HEK293 (cell line): ENCODE data around the gene PAX1.

ENCODE experiments used
- CTCF ChIA-PET: fragments of 350-600 bp; formaldehyde crosslinking; extraction: SDS; loops from one replicate; lab custom pipeline; 2021; ENCODE audit warnings: antibody characterized with exemption; lab: Yijun Ruan, JAX
- POLR2A ChIA-PET: fragments of 300-600 bp; formaldehyde crosslinking; extraction: SDS; loops from one replicate; lab custom pipeline; 2020; ENCODE audit warnings: antibody characterized with exemption, inconsistent platforms; lab: Yijun Ruan, JAX
- H3K27ac ChIP-seq: fragments of 200-500 bp; sonication (Bioruptor generic); 2 replicates; pipeline ENCODE4 v1.5.1; 2014; ENCODE audit warnings: low read depth, low read length, control low read depth, inconsistent platforms; ENCODE audit errors: extremely low read depth
- H3K36me3 ChIP-seq, 2 experiments: fragments of 200-500 bp in 1 of 2; sonication (Bioruptor generic) in 1 of 2; 1 replicate in 1 of 2; 2 replicates in 1 of 2; pipeline ENCODE4 v1.5.1; 2014 to 2017; ENCODE audit warnings: inconsistent platforms in 2 of 2, low read length in 2 of 2; ENCODE audit not compliant: control insufficient read depth in 2 of 2, insufficient read depth in 1 of 2
- H3K4me1 ChIP-seq: fragments of 200-500 bp; sonication (Bioruptor generic); 2 replicates; pipeline ENCODE4 v1.5.1; 2014; ENCODE audit warnings: mild to moderate bottlenecking, low read length, inconsistent platforms; ENCODE audit not compliant: control insufficient read depth, insufficient read depth
- H3K4me3 ChIP-seq: 2 replicates; pipeline ENCODE4 v1.5.1; 2011; ENCODE audit warnings: low read depth, mild to moderate bottlenecking, control low read depth, low read length, moderate library complexity
- H3K9me3 ChIP-seq: fragments of 200-500 bp; sonication (Bioruptor generic); 2 replicates; pipeline ENCODE4 v1.5.1; 2014; ENCODE audit warnings: low read depth, low read length, inconsistent platforms; ENCODE audit not compliant: control insufficient read depth, insufficient read depth
- BCL11B ChIP-seq: fragments of 450-650 bp; formaldehyde crosslinking; IDR thresholded peaks from 2 replicates; pipeline ENCODE4 v1.5.1; 2016; ENCODE audit warnings: low read depth, missing biosample characterization, missing genetic modification characterization
- SALL2 ChIP-seq: fragments of 450-650 bp; formaldehyde crosslinking; IDR thresholded peaks from 2 replicates; pipeline ENCODE4 v1.5.0; 2017; ENCODE audit warnings: missing biosample characterization, mild to moderate bottlenecking, missing genetic modification characterization, borderline replicate concordance
- ZBTB21 ChIP-seq: fragments of 450-650 bp; formaldehyde crosslinking; IDR thresholded peaks from 2 replicates; pipeline ENCODE4 v1.5.1; 2017; ENCODE audit warnings: missing biosample characterization, missing genetic modification characterization
- ZBTB7A ChIP-seq: fragments of 450-650 bp; formaldehyde crosslinking; IDR thresholded peaks from 2 replicates; pipeline ENCODE4 v1.5.1; 2016; ENCODE audit warnings: low read depth, missing biosample characterization, missing genetic modification characterization
- ZFP69B ChIP-seq: fragments of 450-650 bp; formaldehyde crosslinking; IDR thresholded peaks from 2 replicates; pipeline ENCODE4 v1.5.1; 2016; ENCODE audit warnings: missing biosample characterization, missing genetic modification characterization
- ZNF140 ChIP-seq: fragments of 450-650 bp; formaldehyde crosslinking; IDR thresholded peaks from 2 replicates; pipeline ENCODE4 v1.5.1; 2016; ENCODE audit warnings: missing biosample characterization, missing genetic modification characterization
- ZNF169 ChIP-seq: fragments of 450-650 bp; formaldehyde crosslinking; IDR thresholded peaks from 2 replicates; pipeline ENCODE4 v1.5.1; 2016; ENCODE audit warnings: missing biosample characterization, missing genetic modification characterization
- ZNF26 ChIP-seq: fragments of 450-650 bp; formaldehyde crosslinking; IDR thresholded peaks from 2 replicates; pipeline ENCODE4 v1.5.1; 2016; ENCODE audit warnings: missing biosample characterization, missing genetic modification characterization
- ZNF350 ChIP-seq: fragments of 450-650 bp; formaldehyde crosslinking; IDR thresholded peaks from 2 replicates; pipeline ENCODE4 v1.5.0; 2017; ENCODE audit warnings: missing biosample characterization, mild to moderate bottlenecking, missing genetic modification characterization
- ZNF426 ChIP-seq: fragments of 450-650 bp; formaldehyde crosslinking; IDR thresholded peaks from 2 replicates; pipeline ENCODE4 v1.5.1; 2017; ENCODE audit warnings: missing biosample characterization, missing genetic modification characterization, mild to moderate bottlenecking, inconsistent platforms, moderate library complexity
- ZNF48 ChIP-seq: fragments of 450-650 bp; formaldehyde crosslinking; IDR thresholded peaks from 2 replicates; pipeline ENCODE4 v1.5.1; 2016; ENCODE audit warnings: missing biosample characterization, missing genetic modification characterization
- ZNF529 ChIP-seq: fragments of 450-650 bp; formaldehyde crosslinking; IDR thresholded peaks from 2 replicates; pipeline ENCODE4 v1.5.1; 2017; ENCODE audit warnings: missing genetic modification characterization, missing biosample characterization; ENCODE audit not compliant: insufficient replicate concordance
- ZNF561 ChIP-seq: fragments of 450-650 bp; IDR thresholded peaks from 2 replicates; pipeline ENCODE4 v1.5.1; 2018; ENCODE audit warnings: missing biosample characterization, missing genetic modification characterization, borderline replicate concordance
- ZNF585B ChIP-seq: fragments of 450-650 bp; formaldehyde crosslinking; IDR thresholded peaks from 2 replicates; pipeline ENCODE4 v1.5.1; 2016; ENCODE audit warnings: missing biosample characterization, missing genetic modification characterization
- ZNF629 ChIP-seq: fragments of 450-650 bp; formaldehyde crosslinking; IDR thresholded peaks from 2 replicates; pipeline ENCODE4 v1.5.1; 2017; ENCODE audit warnings: missing biosample characterization, missing genetic modification characterization
- ZNF645 ChIP-seq: fragments of 450-650 bp; formaldehyde crosslinking; IDR thresholded peaks from 2 replicates; pipeline ENCODE4; 2016; ENCODE audit warnings: missing biosample characterization, missing genetic modification characterization
- ZNF670 ChIP-seq: fragments of 450-650 bp; formaldehyde crosslinking; IDR thresholded peaks from 2 replicates; pipeline ENCODE4 v1.5.1; 2016; ENCODE audit warnings: missing biosample characterization, missing genetic modification characterization, low read depth
- ZNF785 ChIP-seq: fragments of 450-650 bp; formaldehyde crosslinking; IDR thresholded peaks from 2 replicates; pipeline ENCODE4 v1.5.1; 2016; ENCODE audit warnings: missing biosample characterization, missing genetic modification characterization
- ZNF791 ChIP-seq: fragments of 450-650 bp; formaldehyde crosslinking; IDR thresholded peaks from 2 replicates; pipeline ENCODE4 v1.5.1; 2016; ENCODE audit warnings: missing biosample characterization, missing genetic modification characterization
- TF ChIP-seq, protein P1 (sequence below): fragments of 450-650 bp; formaldehyde crosslinking; IDR thresholded peaks from 2 replicates; pipeline ENCODE4 v1.5.1; 2016; ENCODE audit warnings: missing biosample characterization, missing genetic modification characterization

PAX1 gene

GRCh38 chr20:21708738-21709534 is 3.5 kb downstream of the PAX1 start:
- 0 out of 2 replicates have a peak, but pooled peaks cover 2% of the 10 kb centered on the region for H3K4me1 ChIP-seq
- TF ChIP-seq ZNF140 (tag by site-specific recombination) (no peak), ZNF48 (tag by site-specific recombination) (no peak), ZNF169 (no peak), ZFP69B (tag by site-specific recombination) (no peak), ZNF350 (tag by site-specific recombination) (no peak), ZNF670 (tag by site-specific recombination) (no peak), ZNF529 (tag by site-specific recombination) (no peak), SALL2 (tag by site-specific recombination) (no peak), ZNF26 (tag by site-specific recombination) (no peak)
- H3K4me3 ChIP-seq: no peak overlapping the region
- H3K36me3 ChIP-seq: peaks cover 0 to 4% of the 10 kb centered on the region in 2 experiments; a peak in 1 of 3 replicates
- ChIA-PET POLR2A (no interaction called here), CTCF (interaction anchor here (0.6 kb wide), 1 partner anchor 606 kb away, joined by 3 read pairs; no protein-coding TSS in a partner anchor)
- H3K9me3 ChIP-seq: no peaks in the 10 kb centered on the region
- H3K27ac ChIP-seq: no peak overlapping the region

DNA sequence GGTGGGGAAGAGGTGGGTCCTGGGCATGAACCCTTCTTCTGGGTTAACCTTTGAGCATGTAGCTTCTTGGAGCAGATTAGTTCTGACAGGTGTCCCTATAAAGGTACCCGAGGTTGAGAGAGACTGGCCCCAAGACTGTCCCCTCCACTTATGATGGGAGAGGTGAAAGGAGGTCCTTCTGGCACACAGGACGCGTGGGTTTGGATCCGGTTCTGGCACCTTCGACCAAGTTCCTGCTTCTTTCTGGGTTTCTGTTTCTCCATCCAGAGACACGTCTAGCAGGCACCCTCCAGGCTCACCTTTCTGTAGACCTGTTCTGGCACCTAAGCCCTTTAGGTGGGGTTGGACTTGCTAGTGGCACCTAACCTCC is 4.1 kb downstream of the PAX1 start:
- ChIA-PET POLR2A (no interaction called here), CTCF (no interaction called here)
- H3K27ac ChIP-seq: no peak overlapping the region
- no peak for TF ChIP-seq ZNF791 (tag by site-specific recombination)
- TF ChIP-seq ZNF785 (tag by site-specific recombination): no peak
- TF ChIP-seq, protein P1, sequence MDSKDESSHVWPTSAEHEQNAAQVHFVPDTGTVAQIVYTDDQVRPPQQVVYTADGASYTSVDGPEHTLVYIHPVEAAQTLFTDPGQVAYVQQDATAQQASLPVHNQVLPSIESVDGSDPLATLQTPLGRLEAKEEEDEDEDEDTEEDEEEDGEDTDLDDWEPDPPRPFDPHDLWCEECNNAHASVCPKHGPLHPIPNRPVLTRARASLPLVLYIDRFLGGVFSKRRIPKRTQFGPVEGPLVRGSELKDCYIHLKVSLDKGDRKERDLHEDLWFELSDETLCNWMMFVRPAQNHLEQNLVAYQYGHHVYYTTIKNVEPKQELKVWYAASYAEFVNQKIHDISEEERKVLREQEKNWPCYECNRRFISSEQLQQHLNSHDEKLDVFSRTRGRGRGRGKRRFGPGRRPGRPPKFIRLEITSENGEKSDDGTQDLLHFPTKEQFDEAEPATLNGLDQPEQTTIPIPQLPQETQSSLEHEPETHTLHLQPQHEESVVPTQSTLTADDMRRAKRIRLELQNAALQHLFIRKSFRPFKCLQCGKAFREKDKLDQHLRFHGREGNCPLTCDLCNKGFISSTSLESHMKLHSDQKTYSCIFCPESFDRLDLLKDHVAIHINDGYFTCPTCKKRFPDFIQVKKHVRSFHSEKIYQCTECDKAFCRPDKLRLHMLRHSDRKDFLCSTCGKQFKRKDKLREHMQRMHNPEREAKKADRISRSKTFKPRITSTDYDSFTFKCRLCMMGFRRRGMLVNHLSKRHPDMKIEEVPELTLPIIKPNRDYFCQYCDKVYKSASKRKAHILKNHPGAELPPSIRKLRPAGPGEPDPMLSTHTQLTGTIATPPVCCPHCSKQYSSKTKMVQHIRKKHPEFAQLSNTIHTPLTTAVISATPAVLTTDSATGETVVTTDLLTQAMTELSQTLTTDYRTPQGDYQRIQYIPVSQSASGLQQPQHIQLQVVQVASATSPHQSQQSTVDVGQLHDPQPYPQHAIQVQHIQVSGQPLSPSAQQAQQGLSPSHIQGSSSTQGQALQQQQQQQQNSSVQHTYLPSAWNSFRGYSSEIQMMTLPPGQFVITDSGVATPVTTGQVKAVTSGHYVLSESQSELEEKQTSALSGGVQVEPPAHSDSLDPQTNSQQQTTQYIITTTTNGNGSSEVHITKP (tag by site-specific recombination): no peak
- no peak for TF ChIP-seq ZNF645 (tag by site-specific recombination)
- TF ChIP-seq ZNF426 (tag by site-specific recombination): no peak
- no peak for TF ChIP-seq ZBTB21 (tag by site-specific recombination)
- no peak for TF ChIP-seq BCL11B (tag by site-specific recombination)
- no peak for TF ChIP-seq ZBTB7A (tag by site-specific recombination)
- no peak for TF ChIP-seq ZNF561 (tag by site-specific recombination)
- no peak for TF ChIP-seq ZNF629 (tag by site-specific recombination)
- TF ChIP-seq ZNF585B: no peak
- no peak overlapping the region for H3K4me3 ChIP-seq
- H3K4me1 ChIP-seq: 0 out of 2 replicates have a peak, but pooled peaks cover 2% of the 10 kb centered on the region
- no peaks in the 10 kb centered on the region for H3K9me3 ChIP-seq
- H3K36me3 ChIP-seq: peaks cover 0 to 4% of the 10 kb centered on the region in 2 experiments; a peak in 1 of 3 replicates
